K562 (cell line): ENCODE results near the gene BMF. TPM values are rescaled to one million over a fixed set of nuclear protein-coding genes. Genes with fewer than 3 reads are reported as not detected.

Source experiments
- ADNP ChIP-seq: fragments of 200-800 bp; sonication (Bioruptor generic); IDR thresholded peaks from 2 replicates; pipeline ENCODE4 v1.6.1; 2016; ENCODE audit warnings: missing genetic modification characterization, missing compliant biosample characterization
- EP400 ChIP-seq: fragments of 450-650 bp; IDR thresholded peaks from 2 replicates; pipeline ENCODE4 v1.6.1; 2017; ENCODE audit warnings: antibody characterized with exemption, mild to moderate bottlenecking, moderate library complexity
- ESRRA ChIP-seq: fragments of 450-650 bp; IDR thresholded peaks from 2 replicates; pipeline ENCODE4 v1.6.1; 2014; ENCODE audit warnings: low read depth, mild to moderate bottlenecking, moderate library complexity, borderline replicate concordance
- GABPB1 ChIP-seq: sonication (generic); formaldehyde crosslinking; IDR thresholded peaks from 2 replicates; pipeline ENCODE4 v1.8.0; 2022; ENCODE audit warnings: mild to moderate bottlenecking, missing genetic modification reagents
- KAT7 ChIP-seq: sonication (generic); formaldehyde crosslinking; IDR thresholded peaks from 2 replicates; pipeline ENCODE4 v1.8.0; 2022; ENCODE audit warnings: missing genetic modification reagents, mild to moderate bottlenecking, borderline replicate concordance
- L3MBTL2 ChIP-seq: fragments of 450-650 bp; IDR thresholded peaks from 2 replicates; pipeline ENCODE4 v1.6.1; 2016; ENCODE audit warnings: mild to moderate bottlenecking, moderate library complexity
- MIER1 ChIP-seq: fragments of 450-650 bp; IDR thresholded peaks from 2 replicates; pipeline ENCODE4 v1.6.1; 2016; ENCODE audit warnings: antibody characterized with exemption, mild to moderate bottlenecking, low read depth
- NR4A1 ChIP-seq, 2 experiments: fragments of 250-450 bp in 1 of 2; fragments of 450-650 bp in 1 of 2; sonication (Bioruptor Pico) in 1 of 2; IDR thresholded peaks; 2 replicates each; pipeline versions ENCODE4 v1.4.0 to v1.6.1; 2016 to 2020; ENCODE audit warnings: mild to moderate bottlenecking in 2 of 2, missing compliant biosample characterization in 1 of 2, missing genetic modification characterization in 1 of 2, moderate library complexity in 1 of 2
- PHB ChIP-seq: fragments of 250-450 bp; sonication (Bioruptor Pico); IDR thresholded peaks from 2 replicates; pipeline ENCODE4 v1.5.0; 2021
- POLR2B ChIP-seq: fragments of 450-650 bp; IDR thresholded peaks from 2 replicates; pipeline ENCODE4 v1.6.1; 2018; ENCODE audit warnings: low read depth; ENCODE audit not compliant: partially characterized antibody
- TAF15 ChIP-seq: fragments of 200-400 bp; formaldehyde crosslinking; IDR thresholded peaks from 2 replicates; pipeline ENCODE4 v1.6.1; 2017; ENCODE audit warnings: mild to moderate bottlenecking, low read depth, low read length, moderate library complexity
- TFAM ChIP-seq: fragments of 250-450 bp; sonication (Bioruptor Pico); conservative IDR thresholded peaks from 2 replicates; pipeline ENCODE4 v1.5.0; 2021; ENCODE audit warnings: mild to moderate bottlenecking, moderate library complexity
- ZBTB12 ChIP-seq: fragments of 250-450 bp; sonication (Bioruptor Pico); IDR thresholded peaks from 2 replicates; pipeline ENCODE4 v1.4.0; 2020
- ZBTB7A ChIP-seq: IDR thresholded peaks from 2 replicates; pipeline ENCODE4 v1.6.1; 2011; ENCODE audit warnings: low read depth, mild to moderate bottlenecking, low read length, moderate library complexity, borderline replicate concordance; ENCODE audit not compliant: control insufficient read depth
- ZFP30 ChIP-seq: fragments of 250-450 bp; sonication (Bioruptor Pico); IDR thresholded peaks from 2 replicates; pipeline ENCODE4 v1.8.0; 2022; ENCODE audit warnings: moderate library complexity, mild to moderate bottlenecking, inconsistent platforms, borderline replicate concordance
- ZNF146 ChIP-seq: IDR thresholded peaks from one replicate; pipeline ENCODE4 v1.6.1; 2018; ENCODE audit warnings: missing compliant biosample characterization; ENCODE audit not compliant: unreplicated experiment
- ZNF197 ChIP-seq: fragments of 200-800 bp; sonication (Bioruptor generic); IDR thresholded peaks from 2 replicates; pipeline ENCODE4 v1.6.1; 2016; ENCODE audit warnings: low read depth, missing genetic modification characterization, missing compliant biosample characterization
- ZNF311 ChIP-seq: fragments of 250-450 bp; sonication (Bioruptor Pico); IDR thresholded peaks from 2 replicates; pipeline ENCODE4 v1.4.0; 2020; ENCODE audit warnings: mild to moderate bottlenecking, moderate library complexity
- ZNF408 ChIP-seq: fragments of 250-450 bp; sonication (Bioruptor Pico); IDR thresholded peaks from 2 replicates; pipeline ENCODE4 v1.4.0; 2020; ENCODE audit warnings: low read depth, mild to moderate bottlenecking, moderate library complexity
- polyA plus RNA-seq, 8 experiments: library from polyadenylated mRNA; depleted of rRNA in 4 of 8; stranded (reverse) in 5 of 8; unstranded in 3 of 8; fragments of >200 nt; fragmentation: Nextera tagmentation in 2 of 8; fragmentation: Illumina TruSeq in 1 of 8; extraction: Ambion mirVana in 2 of 8; extraction: Trizol in 1 of 8; gene quantifications; 2 replicates each; pipeline versions ENCODE4 v1.2.1 to v1.2.3, GENCODE V29; 2011 to 2014; ENCODE audit warnings: inconsistent platforms in 1 of 8, missing spikeins in 1 of 8
- total RNA-seq, 7 experiments: library from RNA; depleted of rRNA in 6 of 7; stranded (reverse); fragments of >200 nt in 6 of 7; fragmentation: Illumina TruSeq in 2 of 7; extraction: Trizol in 2 of 7; gene quantifications; 2 replicates each; pipeline versions ENCODE4 v1.2.1 to v1.2.3, GENCODE V29; 2011 to 2021; ENCODE audit warnings: low replicate concordance in 1 of 7
- TF ChIP-seq, protein P1 (sequence below), 2 experiments: fragments of 200-800 bp in 1 of 2; sonication (Bioruptor generic) in 1 of 2; sonication (generic) in 1 of 2; formaldehyde crosslinking in 1 of 2; IDR thresholded peaks in 1 of 2; conservative IDR thresholded peaks in 1 of 2; 2 replicates each; pipeline versions ENCODE4 v1.5.0 to v1.6.1; 2016 to 2020; ENCODE audit warnings: missing compliant biosample characterization in 1 of 2, missing genetic modification characterization in 1 of 2, missing genetic modification reagents in 1 of 2
- TF ChIP-seq, protein P2 (sequence below), 2 experiments: fragments of 450-650 bp; conservative IDR thresholded peaks; 2 replicates each; pipeline ENCODE4 v1.6.1; 2017; ENCODE audit warnings: mild to moderate bottlenecking in 2 of 2, moderate library complexity in 2 of 2
- TF ChIP-seq, protein P3 (sequence below): fragments of 450-650 bp; IDR thresholded peaks from 2 replicates; pipeline ENCODE4 v1.6.1; 2016; ENCODE audit warnings: low read depth, mild to moderate bottlenecking, moderate library complexity

BMF gene
- total and polyA plus RNA-seq, 9 of the 15 experiments (the other 6 are each of a cell fraction or from before 2014, with no cell fraction given) = 0.25 to 0.91 (median 0.59) TPM; not detected in 2

GRCh38 chr15:40106203-40107161, 2.2 kb downstream of the BMF start (continued):
- TF ChIP-seq ZNF146 (no peak), L3MBTL2 (peak; percentile 52), ZNF408 (CRISPR knock-in tag) (no peak), PHB (CRISPR knock-in tag) (no peak), EP400 (peak; percentile 43; the same call in 1 of the 2 replicates), NR4A1 (CRISPR knock-in tag; IDR thresholded peaks at IDR 0.05) (no peak), NR4A1 (tag; IDR thresholded peaks at IDR 0.05) (no peak), GABPB1 (CRISPR knock-in tag) (no peak), TFAM (CRISPR knock-in tag) (no peak), ZFP30 (CRISPR knock-in tag) (no peak), TAF15 (no peak), MIER1 (no peak), ZBTB7A (no peak), ZNF197 (CRISPR knock-in tag) (no peak), POLR2B (no peak), ESRRA (peak; percentile 49; the same call in 1 of the 2 replicates), KAT7 (CRISPR knock-in tag) (no peak), ZNF311 (no peak), ADNP (no peak), ZBTB12 (CRISPR knock-in tag) (no peak)
- TF ChIP-seq, protein P1, sequence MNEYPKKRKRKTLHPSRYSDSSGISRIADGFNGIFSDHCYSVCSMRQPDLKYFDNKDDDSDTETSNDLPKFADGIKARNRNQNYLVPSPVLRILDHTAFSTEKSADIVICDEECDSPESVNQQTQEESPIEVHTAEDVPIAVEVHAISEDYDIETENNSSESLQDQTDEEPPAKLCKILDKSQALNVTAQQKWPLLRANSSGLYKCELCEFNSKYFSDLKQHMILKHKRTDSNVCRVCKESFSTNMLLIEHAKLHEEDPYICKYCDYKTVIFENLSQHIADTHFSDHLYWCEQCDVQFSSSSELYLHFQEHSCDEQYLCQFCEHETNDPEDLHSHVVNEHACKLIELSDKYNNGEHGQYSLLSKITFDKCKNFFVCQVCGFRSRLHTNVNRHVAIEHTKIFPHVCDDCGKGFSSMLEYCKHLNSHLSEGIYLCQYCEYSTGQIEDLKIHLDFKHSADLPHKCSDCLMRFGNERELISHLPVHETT (CRISPR knock-in tag; conservative IDR thresholded peaks at IDR 0.05 in 1 of 2, IDR thresholded peaks at IDR 0.05 in 1 of 2) = no peak
- TF ChIP-seq, protein P2, sequence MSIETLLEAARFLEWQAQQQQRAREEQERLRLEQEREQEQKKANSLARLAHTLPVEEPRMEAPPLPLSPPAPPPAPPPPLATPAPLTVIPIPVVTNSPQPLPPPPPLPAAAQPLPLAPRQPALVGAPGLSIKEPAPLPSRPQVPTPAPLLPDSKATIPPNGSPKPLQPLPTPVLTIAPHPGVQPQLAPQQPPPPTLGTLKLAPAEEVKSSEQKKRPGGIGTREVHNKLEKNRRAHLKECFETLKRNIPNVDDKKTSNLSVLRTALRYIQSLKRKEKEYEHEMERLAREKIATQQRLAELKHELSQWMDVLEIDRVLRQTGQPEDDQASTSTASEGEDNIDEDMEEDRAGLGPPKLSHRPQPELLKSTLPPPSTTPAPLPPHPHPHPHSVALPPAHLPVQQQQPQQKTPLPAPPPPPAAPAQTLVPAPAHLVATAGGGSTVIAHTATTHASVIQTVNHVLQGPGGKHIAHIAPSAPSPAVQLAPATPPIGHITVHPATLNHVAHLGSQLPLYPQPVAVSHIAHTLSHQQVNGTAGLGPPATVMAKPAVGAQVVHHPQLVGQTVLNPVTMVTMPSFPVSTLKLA (conservative IDR thresholded peaks at IDR 0.05) = no peak; a peak in 1 of 4 replicates
- TF ChIP-seq, protein P3, sequence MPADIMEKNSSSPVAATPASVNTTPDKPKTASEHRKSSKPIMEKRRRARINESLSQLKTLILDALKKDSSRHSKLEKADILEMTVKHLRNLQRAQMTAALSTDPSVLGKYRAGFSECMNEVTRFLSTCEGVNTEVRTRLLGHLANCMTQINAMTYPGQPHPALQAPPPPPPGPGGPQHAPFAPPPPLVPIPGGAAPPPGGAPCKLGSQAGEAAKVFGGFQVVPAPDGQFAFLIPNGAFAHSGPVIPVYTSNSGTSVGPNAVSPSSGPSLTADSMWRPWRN = no peak
